ENCODE data around the gene SPOP.

Gene SPOP

DNA sequence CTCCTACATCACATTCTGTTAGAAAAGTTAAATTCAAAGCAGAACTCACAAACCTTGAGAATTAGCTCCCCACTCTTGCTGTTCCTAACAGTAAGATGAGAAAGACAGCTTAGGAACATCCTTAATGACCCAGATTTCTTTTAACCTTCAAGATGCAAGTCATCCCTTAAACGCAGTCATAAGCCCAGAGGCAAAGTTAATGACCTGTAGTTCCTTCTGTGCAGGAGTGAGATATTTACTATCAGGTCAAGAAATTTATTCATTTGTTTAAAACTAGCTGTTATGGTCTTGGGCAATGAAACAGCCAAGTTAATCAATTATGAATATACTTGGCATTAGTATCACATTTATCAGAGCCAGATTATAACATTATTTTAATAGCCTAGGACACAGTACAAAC lies 65.2 kb downstream of the SPOP start:
- DNase-seq: no peak

GRCh38 chr17:49610883-49611584 lies 66.9 kb downstream of the SPOP start:
- no peak for DNase-seq

DNA sequence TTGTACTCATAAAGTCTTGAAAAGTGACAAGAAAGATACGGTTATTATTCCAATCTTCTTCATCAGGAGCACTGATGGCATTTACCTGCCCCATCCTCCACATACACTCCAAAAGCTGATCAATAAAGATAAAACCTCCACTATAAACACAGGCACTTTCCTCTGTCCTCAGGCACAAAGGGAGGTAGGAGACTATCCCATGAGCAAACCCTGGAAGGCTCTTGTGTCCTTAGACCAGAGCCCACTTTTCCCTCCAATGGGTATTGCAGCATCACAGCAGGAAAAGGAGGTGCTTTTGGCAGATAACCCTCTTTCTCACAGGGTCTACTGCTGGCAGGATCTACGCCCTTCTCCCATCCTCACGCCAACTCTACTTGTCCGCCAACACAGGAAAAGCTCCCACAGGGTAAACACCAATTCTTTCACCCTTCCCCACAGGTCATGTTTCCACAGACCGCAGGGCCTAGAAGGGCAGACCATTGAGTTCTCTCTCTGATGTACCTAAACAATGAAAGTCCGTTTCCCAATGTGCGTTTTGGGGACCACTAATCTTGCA lies 73.5 kb downstream of the SPOP start:
- DNase-seq: no peak

- no peak for DNase-seq
Measured at GRCh38 chr17:49603720-49604119, 74.2 kb downstream of the SPOP start.

- no peak for DNase-seq
Measured at GRCh38 chr17:49603238-49603637, 74.7 kb downstream of the SPOP start.

- no peak for DNase-seq
Measured at GRCh38 chr17:49602783-49603182, 75.1 kb downstream of the SPOP start.

GRCh38 chr17:49600949-49601348 lies 76.9 kb downstream of the SPOP start:
- no peak for DNase-seq

- DNase-seq: no peak
Measured at GRCh38 chr17:49598918-49599317, 79.0 kb downstream of the SPOP start.

DNA sequence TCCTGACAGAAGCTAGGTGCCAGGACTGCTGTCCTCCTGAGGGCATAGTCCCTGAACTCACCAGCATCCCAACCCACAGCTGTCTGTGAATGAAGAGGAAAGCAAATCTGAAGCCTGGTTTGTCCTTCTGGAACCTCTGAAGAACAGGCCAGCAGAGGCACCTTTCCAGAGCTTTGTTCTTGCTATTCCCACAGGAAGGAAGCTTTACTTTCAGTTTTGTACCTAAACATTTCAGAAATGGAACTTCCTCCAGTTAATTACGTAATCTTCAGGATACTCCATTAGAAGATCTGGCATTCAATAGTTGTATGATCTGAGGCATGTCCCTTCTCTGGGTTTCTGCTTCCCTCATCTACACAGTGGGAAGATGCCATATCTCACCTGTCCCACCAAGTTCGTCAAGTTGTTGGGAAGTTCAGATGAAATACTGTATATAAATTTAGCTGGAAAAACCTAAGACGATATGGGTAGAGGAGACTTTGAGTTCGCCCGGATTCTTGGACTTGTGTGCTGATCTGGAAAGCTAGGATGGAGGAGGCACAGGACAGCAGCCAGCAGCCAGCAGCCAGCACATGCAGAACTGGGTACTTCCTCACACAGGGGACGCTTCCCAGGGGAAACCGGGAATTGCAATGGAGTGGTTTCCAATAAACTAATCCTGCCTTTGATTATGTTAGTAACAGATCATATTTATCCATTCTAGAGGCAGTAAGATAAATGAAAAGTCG lies 79.8 kb downstream of the SPOP start:
- no peak for DNase-seq

GRCh38 chr17:49597436-49597835 lies 80.5 kb downstream of the SPOP start:
- no peak for DNase-seq

GRCh38 chr17:49596613-49597244 lies 81.2 kb downstream of the SPOP start:
- DNase-seq: no peak

DNA sequence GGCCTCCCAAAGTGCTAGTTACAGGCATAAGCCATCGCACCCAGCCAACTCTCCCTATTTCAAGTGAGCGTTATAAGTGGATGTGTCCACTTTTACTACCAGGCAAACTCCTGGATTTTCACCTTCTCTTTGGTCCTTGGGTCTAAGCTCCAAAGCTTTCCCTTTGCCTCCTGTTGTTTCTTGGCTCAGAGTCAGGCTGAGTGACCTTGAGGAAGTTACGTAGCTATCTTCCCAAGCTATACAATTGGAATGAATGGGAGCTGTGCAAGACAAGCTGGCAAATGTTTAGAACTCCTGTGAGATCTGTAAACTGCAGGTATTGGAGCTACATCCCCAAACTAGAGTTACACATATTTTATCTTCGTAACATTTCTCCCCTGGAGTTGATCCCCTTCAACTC lies 81.9 kb downstream of the SPOP start:
- DNase-seq: no peak

DNA sequence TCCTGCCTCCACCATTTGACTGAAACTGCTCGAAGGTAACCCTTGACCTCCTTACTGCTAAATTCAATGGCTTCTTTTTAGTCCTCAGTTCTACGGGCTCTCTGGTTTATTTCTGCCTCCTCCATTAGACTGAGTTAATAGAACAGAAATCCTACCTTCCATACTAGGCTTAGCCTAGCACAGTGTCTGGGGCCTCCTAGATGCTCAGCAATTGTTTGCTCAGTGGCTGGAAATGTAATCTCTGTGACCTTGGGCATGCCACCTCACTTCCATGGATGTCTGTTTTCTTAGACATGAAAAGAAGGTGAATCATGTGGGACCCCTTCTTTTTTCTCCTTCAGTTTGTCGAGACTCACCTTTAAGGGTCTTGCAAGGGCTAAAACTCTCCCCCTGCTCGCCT lies 82.6 kb downstream of the SPOP start:
- no peak for DNase-seq

DNA sequence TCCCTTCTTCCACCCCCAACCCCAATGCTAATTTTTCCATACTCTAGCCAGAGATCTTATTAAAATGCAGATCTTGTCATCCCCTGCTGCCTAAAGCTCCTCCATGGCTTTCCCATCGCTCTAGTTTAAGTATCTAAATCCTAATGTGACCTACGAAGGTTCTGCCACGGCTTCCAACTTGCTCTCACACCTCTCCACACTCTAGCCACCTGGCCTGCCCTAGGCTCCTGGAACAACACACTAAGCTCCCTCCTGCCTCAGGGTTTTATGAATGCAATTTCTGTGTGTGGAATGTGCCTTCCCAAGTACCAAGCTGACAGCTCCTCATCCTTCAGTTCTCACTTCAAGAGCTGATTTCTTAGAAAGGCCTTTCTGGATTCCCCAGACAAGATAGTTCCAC lies 85.6 kb downstream of the SPOP start:
- DNase-seq: no peak

- no peak for DNase-seq
Measured at GRCh38 chr17:49590874-49591273, 87.0 kb downstream of the SPOP start.

- DNase-seq: no peak
Measured at GRCh38 chr17:49589577-49589927, 88.3 kb downstream of the SPOP start.

DNA sequence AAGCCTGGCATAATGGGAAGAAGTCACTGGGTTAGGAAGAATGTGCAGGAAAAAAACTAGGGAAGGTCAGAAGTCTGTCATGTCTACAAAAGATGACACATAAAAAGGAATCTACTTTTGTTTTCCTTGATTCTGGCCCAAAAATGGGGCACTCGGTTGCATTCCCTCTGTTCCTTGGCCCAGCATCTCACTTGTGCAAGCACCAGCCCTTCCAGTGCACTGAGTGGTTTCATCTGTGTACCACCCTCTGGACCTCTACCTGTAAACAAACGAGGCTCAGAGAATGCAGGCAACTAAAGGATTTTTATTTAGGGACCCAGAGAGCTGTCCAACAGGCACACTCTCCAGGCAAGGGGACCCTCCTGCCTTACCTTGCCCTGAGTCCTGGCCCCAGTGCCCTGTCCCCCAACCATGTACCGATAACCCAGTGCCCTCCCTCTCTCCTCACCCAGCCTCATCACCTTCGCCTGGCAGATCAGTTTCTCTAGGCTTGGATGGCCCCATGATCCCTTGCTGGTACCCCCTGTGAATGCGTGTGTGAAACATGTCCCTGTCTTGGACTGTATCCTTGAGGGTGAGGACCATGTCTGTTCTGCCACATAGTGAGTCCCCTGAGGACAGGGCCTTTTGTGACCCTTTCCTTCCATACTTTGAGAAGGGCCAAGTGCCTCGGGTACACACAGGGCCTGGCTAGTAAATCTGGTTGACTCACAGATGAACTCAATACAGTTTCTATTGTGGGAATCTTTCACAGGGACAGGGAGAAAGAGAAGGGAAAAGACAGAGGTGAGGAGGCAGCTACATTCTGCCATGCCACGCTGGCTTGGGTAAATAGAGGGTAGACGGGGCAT lies 88.9 kb downstream of the SPOP start:
- DNase-seq: no peak

GRCh38 chr17:49588312-49588711 lies 89.6 kb downstream of the SPOP start:
- DNase-seq: no peak

- no peak for DNase-seq
Measured at GRCh38 chr17:49587366-49588073, 90.4 kb downstream of the SPOP start.

DNA sequence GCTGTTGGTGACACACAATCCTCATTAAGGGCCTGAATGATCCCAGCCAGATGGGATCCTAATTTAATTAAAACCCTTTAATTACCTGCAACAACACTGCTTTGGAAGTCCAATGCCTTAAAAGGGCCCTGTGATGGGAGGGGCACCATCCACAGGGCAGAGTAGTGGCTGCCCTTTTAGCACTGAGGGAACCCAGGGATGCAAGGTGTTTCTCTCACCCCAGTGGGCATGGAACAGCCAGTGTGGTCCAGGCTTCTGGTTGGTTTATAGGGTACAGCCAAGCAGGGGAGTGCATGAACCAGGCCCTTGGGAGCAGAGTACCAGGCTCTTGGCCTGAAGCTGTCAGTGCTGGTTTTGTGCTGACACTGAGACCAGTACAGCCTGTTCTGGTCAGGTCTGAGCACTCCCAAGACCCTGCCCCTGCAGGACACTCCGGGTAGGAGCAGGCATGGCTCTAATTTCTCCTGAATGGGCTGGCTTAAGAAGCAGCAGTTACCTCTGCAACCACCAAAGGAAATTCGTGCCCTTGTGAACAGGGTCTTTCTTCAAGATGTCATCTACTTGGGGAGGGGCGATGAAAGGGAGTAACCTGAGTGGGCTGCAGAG lies 92.4 kb downstream of the SPOP start:
- no peak for DNase-seq

DNA sequence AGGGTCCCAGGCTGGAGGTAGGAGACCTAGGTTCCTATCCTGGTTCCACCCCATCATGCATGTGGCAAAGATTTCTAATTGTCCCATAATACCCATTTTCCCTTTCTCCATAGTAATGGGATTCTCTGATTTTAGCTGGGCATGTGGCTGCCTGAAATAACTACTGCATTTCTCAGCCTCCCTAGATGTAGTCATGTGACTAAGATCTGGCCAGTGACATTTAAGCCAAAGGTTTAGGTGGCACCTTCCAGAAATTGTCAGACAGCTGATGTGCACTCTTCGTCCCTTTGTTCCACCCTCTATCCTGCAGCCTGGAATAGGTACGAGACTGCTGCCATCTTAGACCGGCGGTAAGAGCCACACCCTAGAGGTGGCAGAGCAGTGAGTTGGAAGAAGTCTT lies 94.0 kb downstream of the SPOP start:
- no peak for DNase-seq

GRCh38 chr17:49583226-49583625 lies 94.7 kb downstream of the SPOP start:
- no peak for DNase-seq
